NCI-H2029 (cell line): ENCODE measurements around the gene ABCD3.
A peak's percentile ranks its signal among the peaks of the same experiment; 100 is the strongest.

Source experiments
- DNase-seq: peaks from one replicate; lab custom pipeline; 2025; lab: John Stamatoyannopoulos, UW

Gene ABCD3

DNA sequence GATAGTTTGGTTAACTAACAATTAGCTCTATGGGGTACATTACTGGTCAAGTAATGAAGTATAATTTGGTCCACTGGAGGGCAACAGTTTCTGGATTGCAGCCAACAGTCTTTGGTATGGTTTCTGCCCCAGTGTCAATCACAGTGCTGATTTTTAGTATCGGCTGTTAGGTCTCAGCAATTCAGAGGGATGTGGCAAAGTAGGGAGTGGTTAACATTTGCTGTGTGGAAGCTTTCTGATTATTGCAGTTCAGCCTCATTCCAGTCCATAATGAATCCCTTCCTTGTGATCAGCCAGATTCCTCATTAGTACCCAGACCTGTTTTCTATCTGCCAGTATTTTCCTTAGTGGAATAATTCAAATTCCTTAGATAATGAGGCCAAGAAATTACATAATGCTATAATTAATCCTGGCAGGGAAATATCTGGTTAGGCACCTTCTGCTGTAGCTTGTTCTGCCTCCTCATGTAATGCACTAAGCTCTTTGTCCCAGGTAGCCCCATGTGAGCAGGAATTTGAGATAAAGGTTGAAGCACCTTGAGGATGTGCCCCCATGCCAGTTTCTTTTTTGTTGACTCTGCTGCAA, 109.3 kb downstream of the ABCD3 start:
- no peak for DNase-seq

DNA sequence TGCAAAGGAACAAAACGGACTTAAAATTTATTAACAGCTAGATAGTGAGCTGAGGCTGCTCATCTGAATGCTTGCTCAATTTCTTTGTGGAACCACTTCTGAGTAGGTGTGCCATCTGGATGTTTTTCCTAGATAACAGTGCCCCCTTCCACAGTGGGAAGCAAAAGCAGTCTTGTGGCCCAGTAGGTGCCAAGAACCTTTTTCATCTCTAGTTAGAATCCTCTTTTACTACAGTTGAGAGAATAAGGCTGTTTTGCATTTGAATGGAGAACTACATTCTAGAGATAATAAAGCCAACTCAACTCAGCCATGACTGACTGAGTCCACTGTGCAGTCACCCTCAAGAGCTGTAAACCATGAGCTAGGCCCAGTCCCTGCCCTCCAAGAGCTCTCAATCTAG, 110.1 kb downstream of the ABCD3 start:
- no peak for DNase-seq

DNA sequence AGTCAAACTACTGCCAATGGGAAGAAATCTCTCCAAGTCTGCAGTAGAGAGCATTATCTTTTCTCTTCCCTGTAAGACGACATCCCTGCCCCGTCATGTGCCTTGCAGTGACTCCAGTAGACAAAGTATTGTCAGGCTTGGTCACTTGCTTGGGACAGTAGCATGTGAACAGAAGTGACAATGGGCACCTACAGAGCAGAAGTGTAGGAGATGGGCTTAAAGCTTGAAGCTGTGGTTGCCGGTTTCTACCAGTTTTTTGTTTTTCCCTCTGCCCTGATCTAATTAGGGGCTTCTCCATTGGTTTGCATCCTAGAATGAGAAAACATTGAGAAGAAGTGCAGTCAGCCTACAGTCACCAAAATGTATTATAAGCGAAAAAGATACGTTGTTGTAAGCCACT, 110.6 kb downstream of the ABCD3 start:
- no peak for DNase-seq

DNA sequence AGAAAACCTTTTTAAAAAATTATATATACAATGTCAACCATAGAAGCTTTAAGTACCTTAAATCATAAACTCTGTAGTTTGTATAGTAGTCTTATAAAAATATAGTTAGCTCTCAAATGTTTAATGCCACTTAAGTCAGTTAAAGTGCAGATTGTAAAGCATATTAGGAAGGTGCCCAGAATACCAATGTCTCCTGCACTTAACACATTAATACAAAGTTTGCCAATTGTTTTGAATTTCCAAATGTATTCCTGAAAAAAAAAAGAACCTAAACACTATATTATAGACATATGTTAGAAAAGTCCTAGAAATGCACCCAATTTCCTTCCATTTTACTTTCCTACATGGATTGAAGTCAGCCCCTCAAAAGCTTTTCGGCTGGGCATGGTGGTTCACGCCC, 111.2 kb downstream of the ABCD3 start:
- no peak for DNase-seq

DNA sequence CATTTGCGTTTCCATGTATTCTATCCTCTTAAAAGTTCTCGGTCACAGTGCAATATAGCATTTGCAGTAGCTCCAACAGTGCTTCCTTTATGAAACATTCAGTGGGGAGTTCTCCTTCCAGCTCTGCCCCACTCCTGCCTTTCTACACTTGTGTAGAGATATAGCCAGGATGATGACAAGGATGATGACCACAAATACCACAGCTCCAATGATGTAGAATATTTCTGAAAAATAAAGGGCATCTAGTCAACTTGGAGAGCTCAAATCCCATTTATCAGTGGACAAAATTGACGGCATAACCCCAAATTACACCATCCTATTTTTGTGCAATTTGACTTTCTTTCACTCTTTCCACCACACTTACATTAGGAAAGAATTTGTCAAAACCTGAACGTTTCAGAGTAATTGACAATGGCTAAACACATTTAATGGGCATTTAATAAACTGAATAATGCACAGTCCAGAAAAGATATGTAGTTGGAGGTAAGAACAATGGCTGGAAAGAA, 112.2 kb downstream of the ABCD3 start:
- no peak for DNase-seq

DNA sequence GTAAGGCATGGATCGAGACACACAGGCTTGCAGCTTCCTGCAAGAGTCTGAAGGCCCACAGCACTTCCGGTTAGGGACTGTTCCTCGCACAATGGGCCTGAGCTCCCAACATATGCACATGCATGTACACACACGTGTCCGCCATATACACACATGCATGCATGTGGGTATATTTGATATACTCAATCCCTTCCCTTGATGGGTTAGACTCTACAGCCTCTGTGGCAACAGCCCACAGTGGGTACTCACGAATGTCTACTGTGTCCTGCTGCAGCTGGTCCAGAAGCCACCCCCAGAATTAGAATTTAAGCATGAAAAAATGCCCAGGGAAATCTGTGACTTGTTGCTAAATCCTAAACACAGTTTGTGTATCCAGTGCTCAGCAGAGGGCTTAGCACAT, 113.5 kb downstream of the ABCD3 start:
- DNase-seq, result no peak

DNA sequence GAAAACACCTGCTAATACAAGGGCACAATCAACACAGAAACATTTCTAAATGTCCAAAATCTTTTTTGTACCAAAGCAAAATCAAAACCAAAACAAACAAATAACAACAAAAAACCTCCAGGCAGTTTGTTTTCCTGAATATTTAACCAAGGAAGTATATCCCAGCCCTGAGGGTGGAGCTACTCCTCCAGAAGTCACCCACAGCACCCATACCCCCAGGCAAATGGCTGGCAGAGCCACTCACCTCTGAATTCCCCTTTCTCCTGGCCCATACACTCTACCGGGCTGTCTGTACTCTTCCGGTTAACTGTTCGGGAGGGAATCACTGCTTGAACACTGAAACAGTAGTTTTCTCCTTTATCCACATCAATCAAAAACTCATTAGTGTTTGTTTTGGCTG, 113.9 kb downstream of the ABCD3 start:
- no peak for DNase-seq

DNA sequence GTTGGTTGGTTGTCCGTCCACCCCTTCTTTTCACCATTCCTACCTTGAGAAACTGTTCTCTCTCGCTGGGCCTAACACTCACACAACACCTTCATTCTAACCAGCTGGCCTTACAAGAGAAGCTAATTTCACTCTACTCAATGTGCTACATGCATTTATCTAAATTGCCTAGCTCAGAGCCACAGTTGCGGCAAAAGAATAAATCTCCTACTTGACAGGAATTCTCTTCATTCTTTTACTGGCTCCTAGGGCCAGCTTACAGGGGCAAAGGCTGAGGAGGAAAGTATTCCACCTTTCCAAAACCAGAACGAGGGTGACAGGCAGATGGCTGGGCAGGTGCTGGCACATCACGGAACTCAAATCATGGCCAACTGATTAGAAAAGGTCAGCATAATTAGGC, 116.9 kb downstream of the ABCD3 start:
- no peak for DNase-seq

DNA sequence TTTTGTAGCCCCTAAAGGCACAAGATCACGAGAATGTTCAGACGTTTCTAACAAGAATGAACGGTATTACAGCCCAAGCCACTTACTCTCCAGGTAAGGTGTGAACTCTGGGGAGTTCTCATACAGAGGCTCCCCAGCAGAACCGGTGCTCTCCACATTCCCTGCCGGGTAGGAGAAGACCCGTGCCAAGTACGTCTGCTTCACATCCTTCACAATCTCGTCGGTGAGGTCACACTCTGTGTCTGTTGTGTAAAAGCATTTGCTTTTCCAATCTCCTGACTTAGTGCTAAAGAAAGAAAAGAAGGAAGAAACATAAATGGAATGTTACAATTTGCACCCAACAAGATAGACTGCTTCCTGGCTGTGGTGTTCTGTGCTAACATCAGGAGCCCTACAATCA, 117.7 kb downstream of the ABCD3 start:
- DNase-seq, result no peak

DNA sequence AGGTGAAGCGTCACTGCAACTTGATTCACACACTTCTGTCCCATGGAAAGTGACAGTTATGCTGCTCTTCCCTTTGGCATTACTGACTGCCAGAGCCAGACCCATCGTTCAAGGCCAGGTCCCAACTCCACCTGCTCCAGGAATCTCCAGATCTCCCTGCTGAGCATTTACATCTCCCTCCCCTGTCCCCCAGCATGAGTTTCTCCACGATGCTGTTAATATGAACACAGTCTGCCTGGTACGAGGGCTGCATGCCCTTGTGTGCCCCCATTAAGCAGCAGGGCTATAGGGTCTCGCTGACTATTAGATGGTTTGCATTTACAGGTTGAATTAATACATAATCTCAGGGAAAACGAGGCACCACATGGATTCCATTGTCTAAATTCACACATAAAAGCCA, 119.1 kb downstream of the ABCD3 start:
- no peak for DNase-seq

DNA sequence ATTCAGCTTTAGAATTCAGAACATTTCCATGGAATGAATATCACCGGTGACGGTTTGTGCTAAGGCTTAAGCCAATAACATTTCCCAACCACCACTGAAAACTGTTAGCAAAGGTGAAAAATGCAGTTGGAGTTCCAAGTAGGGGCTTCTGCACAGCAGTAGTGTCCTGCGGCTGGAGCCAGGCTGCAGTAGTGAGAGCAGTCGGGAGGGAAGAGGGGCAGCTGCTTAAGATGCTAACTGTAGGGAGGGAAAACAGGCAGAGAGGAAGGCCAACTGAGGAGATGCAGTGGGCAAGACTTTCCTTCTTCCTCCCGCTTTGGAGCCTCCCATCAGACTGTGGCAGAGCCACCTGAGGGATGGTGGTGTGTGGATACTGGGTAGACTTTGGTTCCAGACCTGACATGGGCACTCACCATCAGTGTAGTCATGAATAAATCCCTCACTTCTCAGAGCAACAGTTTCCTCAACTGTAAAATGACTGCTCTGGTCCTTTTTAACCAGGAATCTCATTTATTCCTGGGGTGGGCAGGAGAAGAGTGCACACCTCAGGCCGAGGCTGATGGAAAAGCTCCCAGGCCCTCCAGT, 120.1 kb downstream of the ABCD3 start:
- DNase-seq, result no peak

DNA sequence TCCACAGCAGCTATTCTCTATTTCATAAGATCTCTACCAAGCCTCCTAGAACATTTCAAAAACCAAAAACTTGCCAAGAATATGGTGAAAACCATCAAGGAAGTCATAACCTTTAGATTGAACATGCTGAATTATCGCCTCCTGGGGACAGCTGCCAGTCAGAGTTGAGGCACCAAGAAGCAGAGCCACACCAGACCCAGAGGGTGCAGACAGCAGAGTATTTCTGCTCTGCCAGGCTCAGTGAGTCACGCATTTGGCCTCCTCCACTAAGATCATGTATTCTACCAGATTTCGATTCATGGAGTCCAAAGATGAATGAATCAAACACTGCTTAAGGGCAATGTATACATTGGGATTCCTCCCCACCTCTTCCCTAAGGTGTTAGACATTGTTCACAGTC, 121.3 kb downstream of the ABCD3 start:
- no peak for DNase-seq

DNA sequence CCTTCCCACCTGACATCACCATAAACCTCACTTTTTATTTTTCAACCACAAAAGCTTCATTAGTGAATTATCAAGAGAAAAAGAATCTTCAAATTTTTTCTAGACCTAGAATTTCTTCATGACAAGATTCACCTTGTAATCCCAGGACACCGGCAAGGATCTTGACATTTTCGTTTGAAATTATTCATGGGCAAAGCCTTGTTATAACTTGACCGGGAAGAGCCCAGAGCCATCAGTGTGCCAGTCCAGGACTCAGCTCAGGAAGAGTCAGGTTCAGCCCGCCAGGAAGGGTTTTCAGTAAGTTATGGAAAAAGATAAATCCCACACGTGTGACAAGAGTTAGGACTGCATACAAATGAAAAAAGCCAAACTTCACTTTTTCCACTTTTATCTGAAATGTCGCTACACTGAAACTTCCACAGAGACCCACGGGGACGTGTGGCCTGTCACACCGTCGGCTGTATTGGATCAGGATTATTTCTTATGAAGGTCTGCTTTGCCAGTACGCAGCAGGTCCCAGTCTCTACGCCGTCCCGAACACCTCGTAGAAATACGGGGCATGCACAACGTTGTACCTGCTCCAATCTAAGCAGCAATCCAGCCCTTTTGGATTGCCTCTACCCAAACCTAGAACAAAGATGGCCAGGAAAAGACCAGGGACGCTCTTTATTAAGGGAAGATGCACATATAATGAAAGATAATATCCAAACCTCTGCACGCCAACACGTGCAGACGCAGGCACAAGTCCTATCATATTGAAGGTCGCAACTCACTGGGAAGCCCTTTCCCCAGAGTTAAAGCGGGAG, 122.5 kb downstream of the ABCD3 start:
- no peak for DNase-seq

DNA sequence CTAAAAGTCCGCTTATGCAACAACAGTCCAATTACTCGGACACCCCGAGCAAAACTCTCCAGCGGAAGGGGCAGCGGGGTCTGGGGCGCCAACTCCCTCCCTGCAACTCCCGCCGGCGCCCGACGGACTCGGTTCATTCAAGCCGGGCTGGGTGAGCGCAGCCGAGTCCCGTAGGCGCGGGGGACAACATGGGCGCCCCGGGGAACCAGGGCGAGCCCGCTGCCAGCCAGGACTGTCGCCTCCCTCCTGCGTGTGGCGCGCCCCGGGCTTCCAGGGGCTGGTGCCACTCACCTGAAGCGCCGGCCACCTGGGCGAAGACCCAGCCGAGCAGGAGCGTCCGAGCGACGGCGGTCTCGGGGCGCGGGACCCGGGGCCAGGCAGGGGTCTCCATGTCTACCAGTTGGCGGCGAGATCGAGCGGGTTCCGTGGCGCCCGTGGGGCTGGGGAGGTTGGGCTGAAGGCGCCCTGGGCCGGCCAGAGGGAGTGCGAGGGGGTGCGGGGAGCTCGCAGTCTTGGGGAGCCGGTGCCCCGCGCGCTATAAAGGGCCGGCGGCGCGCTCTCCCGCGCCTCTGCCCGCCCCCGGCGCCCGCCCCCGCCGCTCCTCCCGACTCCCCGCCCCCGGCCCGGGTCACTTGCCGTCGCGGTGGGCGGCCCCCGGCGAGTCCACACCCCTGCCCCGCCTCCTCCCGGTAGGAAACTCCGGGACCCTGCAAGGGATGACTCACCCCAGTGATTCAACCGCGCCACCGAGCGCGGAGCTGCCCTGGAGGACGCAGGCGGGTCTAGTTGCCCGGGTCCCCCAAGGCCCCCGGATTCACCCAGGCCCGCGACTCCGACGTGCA, 123.3 kb downstream of the ABCD3 start, which contains the start of gene F3:
Gene F3 (minus strand): TSS at position 514 of the 842 bp plus-strand sequence. CDS start 123 bp downstream, at position 391.
- DNase-seq, result peak; percentile 84

DNA sequence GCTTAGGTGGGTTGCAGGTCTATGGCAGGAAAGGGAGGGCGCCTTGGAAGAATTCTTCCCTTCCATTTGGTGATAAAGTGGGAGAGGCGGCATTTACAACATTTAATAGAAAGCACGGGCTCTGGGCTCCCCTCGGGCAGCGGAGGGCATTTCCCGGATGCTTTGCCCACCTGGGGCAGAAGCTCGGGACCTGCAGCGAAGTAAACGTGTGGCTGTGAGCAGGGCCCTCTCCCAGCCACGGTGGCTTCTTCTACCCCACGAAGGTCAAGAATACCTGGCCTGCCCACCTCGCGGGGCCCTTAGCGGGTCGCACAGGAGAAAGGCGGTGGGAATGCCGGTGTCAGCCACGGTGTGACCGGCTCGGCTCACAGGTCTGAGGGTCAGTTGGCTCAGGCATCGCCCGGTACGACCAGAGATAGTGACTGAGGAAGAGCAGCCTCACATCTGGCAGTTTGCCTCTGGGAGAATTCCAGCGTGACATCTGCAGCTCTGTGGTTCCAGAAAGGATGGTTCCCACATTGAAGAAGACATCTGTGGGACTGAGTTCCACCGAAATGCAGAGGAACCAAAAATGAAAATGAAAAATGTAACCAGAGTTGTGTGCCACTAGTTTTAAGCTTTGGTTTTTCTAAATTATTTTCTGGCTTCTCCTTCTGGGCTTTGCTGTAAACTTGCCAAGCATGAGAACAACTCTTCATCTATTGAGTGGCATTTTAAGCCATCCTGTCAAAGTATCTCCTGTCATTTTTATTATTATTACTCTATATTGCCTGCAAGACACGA, 124.1 kb downstream of the ABCD3 start:
- DNase-seq, result no peak

DNA sequence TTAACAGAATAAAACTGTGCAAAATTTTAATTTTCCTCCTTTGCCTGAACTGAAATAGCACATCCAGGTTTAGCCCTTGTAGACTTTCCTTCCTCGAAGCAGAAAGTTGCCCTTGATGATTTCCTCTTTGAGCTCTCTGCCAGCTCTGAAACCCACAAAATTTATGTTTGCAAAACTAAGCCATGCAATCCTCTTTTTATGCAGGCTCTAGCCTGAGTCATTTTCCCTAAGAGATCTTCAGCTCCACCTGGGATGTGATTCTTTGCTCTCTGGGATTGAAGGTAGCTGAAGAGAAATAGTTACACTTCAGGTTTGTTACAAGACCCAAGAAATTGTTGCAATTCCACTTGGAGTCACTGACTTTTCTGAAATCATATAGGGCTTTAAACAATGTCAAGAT, 124.8 kb downstream of the ABCD3 start:
- no peak for DNase-seq

DNA sequence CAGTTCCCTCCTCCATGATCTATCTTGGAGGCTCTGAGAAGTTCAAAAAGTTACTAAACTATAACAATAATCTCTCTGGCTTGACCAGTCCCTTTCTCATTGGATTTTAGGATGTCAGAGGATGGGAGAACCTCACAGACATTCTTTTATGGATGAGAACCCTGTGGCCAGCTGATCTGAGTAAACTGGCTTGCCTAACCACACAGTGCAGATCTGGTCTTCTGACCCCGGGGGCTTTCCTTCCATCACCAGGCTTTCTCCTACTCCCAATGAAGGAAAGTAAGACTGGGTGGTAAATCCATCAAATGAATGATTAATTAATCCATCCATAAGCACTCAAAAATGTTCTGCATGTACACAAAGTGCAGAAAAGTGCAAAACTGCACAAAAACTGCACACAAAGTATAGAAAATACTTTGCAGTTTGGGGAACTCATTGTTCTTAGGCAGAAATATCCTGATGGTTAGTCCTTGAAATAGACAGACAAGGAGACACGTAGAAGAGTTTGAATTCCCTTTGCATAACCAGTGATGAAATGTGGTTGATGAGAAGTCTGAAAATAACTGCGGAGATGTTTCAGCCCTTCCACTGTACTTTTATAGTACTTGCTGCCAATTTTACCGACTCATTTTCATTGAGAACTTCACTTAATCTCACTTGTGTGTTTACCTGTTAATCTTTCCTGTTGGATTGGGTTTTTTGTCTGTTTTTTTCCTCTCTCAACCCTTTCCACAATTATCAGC, 125.9 kb downstream of the ABCD3 start:
- no peak for DNase-seq

DNA sequence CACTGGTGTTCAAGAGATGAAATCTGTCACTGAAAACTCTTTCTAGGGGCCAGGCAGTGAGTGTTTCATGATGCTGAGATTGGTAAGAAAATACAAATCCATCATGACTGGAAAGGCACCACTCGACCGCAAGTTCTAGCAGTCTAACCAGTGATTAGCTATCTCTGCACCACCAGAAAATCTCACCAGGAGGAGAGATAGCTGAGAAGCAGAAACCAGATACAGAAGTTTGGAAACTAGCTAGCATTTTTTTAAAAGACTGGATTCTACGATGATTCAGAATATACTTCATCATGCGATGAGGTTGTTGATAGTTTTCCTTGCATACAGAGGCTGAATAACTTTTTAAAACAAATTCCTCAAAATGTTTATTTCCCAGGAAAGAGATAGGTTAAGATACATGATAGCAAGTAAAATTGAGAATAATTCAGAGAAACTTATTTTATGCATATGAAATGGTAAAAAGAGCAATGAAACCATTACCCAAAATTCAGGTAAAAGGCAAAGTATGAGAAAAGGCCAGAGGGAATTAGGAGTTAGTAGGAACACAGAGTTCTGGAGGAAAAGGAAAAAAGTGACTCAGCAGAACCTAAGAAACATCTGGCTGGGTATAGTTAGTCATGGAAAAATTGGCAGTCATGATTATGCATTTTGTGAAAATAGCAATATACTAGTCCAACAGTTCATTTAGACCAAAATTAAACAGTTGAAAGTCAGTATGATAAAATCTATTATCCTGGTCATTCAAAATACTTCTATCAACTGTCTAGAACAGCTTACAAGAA, 126.7 kb downstream of the ABCD3 start:
- no peak for DNase-seq

DNA sequence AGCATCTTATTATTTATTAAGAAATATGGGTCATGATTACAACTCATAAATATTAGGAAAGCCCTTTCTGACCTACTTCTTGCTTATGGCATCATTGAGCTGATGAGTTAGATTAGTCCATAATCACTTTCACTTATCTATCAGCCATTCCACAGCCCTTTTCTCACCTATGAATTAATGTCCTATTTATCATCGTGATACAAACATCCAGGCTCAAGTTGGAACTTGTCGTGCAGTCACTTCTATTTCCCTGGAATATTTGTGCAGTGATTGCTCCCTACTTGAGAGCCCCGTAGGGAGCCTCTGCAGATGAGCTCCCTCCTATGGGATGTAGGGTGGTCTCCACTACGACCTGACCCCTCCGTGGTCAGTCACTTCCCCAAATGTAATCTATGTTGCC, 131.5 kb downstream of the ABCD3 start:
- no peak for DNase-seq

DNA sequence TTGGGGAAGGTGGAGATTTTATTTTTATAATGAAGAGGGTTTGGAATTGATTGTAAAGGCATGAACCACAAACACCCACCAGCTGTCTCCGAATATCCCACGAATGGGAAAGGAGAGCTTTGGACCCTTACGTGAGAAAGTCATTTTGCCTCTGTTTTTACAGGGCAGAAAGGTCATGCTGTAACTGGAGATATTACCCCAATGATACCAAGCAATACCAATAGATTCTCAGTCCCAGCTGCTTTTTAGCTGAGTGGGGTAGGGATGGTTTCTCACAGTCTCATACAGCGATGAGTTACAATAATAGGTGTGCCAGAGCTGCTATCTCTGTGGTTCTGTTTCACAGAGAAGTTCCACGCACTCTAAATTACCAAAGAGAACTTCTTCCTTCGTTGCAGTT, 132.2 kb downstream of the ABCD3 start:
- DNase-seq, result no peak
